SK-N-SH (cell line): ENCODE data around the gene UPB1. TPM values are rescaled to one million over a fixed set of nuclear protein-coding genes. Genes with fewer than 3 reads are reported as not detected.

Experiments
- CTCF ChIA-PET: fragments of 300-600, 350-600 bp; formaldehyde crosslinking; extraction: SDS; loops from one replicate; lab custom pipeline; 2021; lab: Yijun Ruan, JAX
- POLR2A ChIA-PET: fragments of 350-600 bp; sonication (Branson Sonifier 250); formaldehyde crosslinking; extraction: SDS; loops from one replicate; lab custom pipeline; 2020; ENCODE audit warnings: antibody characterized with exemption, inconsistent platforms; lab: Yijun Ruan, JAX
- DNase-seq: peaks from one replicate; pipeline ENCODE4 v3.0.0; 2012
- H2AFZ ChIP-seq: fragments of 200-600 bp; sonication (generic); 2 replicates; pipeline ENCODE4 v1.8.1; 2016; ENCODE audit warnings: antibody characterized with exemption, mild to moderate bottlenecking, low read depth
- H3F3A ChIP-seq: fragments of 200-600 bp; sonication (generic); replicated peaks from 2 replicates; pipeline ENCODE3; 2016; ENCODE audit warnings: antibody characterized with exemption, mild to moderate bottlenecking; ENCODE audit not compliant: insufficient read depth
- H3K27ac ChIP-seq, 2 experiments: fragments of 200-500 bp in 1 of 2; fragments of 200-600 bp in 1 of 2; sonication (Bioruptor generic) in 1 of 2; sonication (generic), shearing (Covaris generic) in 1 of 2; 2 replicates each; pipeline versions ENCODE4 v1.5.1 to v1.6.1; 2014 to 2016; ENCODE audit warnings: low read depth in 2 of 2, inconsistent platforms in 1 of 2, low read length in 1 of 2, mild to moderate bottlenecking in 1 of 2, mixed read lengths in 1 of 2
- H3K27me3 ChIP-seq: fragments of 200-600 bp; sonication (generic), shearing (Covaris generic); 2 replicates; pipeline ENCODE4 v1.6.1; 2016; ENCODE audit warnings: mixed run types; ENCODE audit not compliant: insufficient read depth
- H3K36me3 ChIP-seq, 2 experiments: fragments of 200-500 bp in 1 of 2; fragments of 200-600 bp in 1 of 2; sonication (Bioruptor generic) in 1 of 2; sonication (generic) in 1 of 2; replicated peaks in 1 of 2; 2 replicates each; pipeline versions ENCODE3 to v1.5.1; 2014 to 2016; ENCODE audit warnings: low read length in 1 of 2, mild to moderate bottlenecking in 1 of 2; ENCODE audit not compliant: insufficient read depth in 2 of 2, control insufficient read depth in 1 of 2
- H3K4me1 ChIP-seq, 2 experiments: fragments of 200-500 bp in 1 of 2; fragments of 200-600 bp in 1 of 2; sonication (Bioruptor generic) in 1 of 2; sonication (generic), shearing (Covaris generic) in 1 of 2; 2 replicates each; pipeline versions ENCODE4 v1.5.1 to v1.6.1; 2014 to 2016; ENCODE audit warnings: low read depth in 1 of 2, low read length in 1 of 2, mixed run types in 1 of 2; ENCODE audit not compliant: insufficient read depth in 2 of 2, control insufficient read depth in 1 of 2
- H3K4me2 ChIP-seq: fragments of 200-600 bp; sonication (generic), shearing (Covaris generic); 2 replicates; pipeline ENCODE4 v1.6.1; 2017; ENCODE audit warnings: mixed run types
- H3K4me3 ChIP-seq, 2 experiments: fragments of 200-500 bp in 1 of 2; fragments of 200-600 bp in 1 of 2; sonication (Bioruptor generic) in 1 of 2; sonication (generic), shearing (Covaris generic) in 1 of 2; 2 replicates each; pipeline versions ENCODE4 v1.5.1 to v1.8.1; 2014 to 2016; ENCODE audit warnings: low read depth in 2 of 2, inconsistent platforms in 1 of 2, low read length in 1 of 2, mild to moderate bottlenecking in 1 of 2, mixed read lengths in 1 of 2, moderate library complexity in 1 of 2
- H3K79me2 ChIP-seq: fragments of 200-600 bp; sonication (generic); 2 replicates; pipeline ENCODE4 v1.8.1; 2017; ENCODE audit warnings: mild to moderate bottlenecking; ENCODE audit not compliant: insufficient read depth
- H3K9ac ChIP-seq: fragments of 200-600 bp; sonication (generic); 2 replicates; pipeline ENCODE4 v1.6.1; 2017; ENCODE audit warnings: mixed run types
- H3K9me2 ChIP-seq: fragments of 200-600 bp; sonication (generic); 2 replicates; pipeline ENCODE4 v1.6.1; 2017; ENCODE audit warnings: mixed run types
- H3K9me3 ChIP-seq: fragments of 200-600 bp; sonication (generic); 2 replicates; pipeline ENCODE4 v1.6.1; 2017; ENCODE audit warnings: mixed run types, mild to moderate bottlenecking, moderate library complexity
- H4K20me1 ChIP-seq: fragments of 200-600 bp; sonication (generic); 2 replicates; pipeline ENCODE4 v1.6.1; 2017; ENCODE audit warnings: mild to moderate bottlenecking, mixed run types; ENCODE audit not compliant: insufficient read depth
- ELF1 ChIP-seq: IDR thresholded peaks from 2 replicates; pipeline ENCODE4 v1.4.0; 2012
- EZH2phosphoT487 ChIP-seq: fragments of 200-600 bp; sonication (generic); IDR thresholded peaks from 2 replicates; pipeline ENCODE4 v1.6.1; 2017; ENCODE audit warnings: low read depth, mixed run types, mild to moderate bottlenecking, antibody characterized with exemption, moderate library complexity, borderline replicate concordance
- FOSL2 ChIP-seq: IDR thresholded peaks from 2 replicates; pipeline ENCODE4 v1.4.0; 2012; ENCODE audit warnings: low read depth, mild to moderate bottlenecking, moderate library complexity, borderline replicate concordance
- FOXJ3 ChIP-seq: sonication (generic); formaldehyde crosslinking; IDR thresholded peaks from 2 replicates; pipeline ENCODE4 v1.5.1; 2020; ENCODE audit warnings: mild to moderate bottlenecking, missing genetic modification reagents
- FOXM1 ChIP-seq: IDR thresholded peaks from 2 replicates; pipeline ENCODE4 v1.4.0; 2012; ENCODE audit warnings: low read depth, mild to moderate bottlenecking
- IRF3 ChIP-seq: fragments of 150-350 bp; IDR thresholded peaks from 2 replicates; pipeline ENCODE4 v1.6.1; 2016; ENCODE audit warnings: mild to moderate bottlenecking, low read depth, low read length
- JUND ChIP-seq: IDR thresholded peaks from 2 replicates; pipeline ENCODE4 v1.4.0; 2012
- NFIC ChIP-seq: IDR thresholded peaks from 2 replicates; pipeline ENCODE4 v1.4.0; 2012; ENCODE audit warnings: borderline replicate concordance
- PBX3 ChIP-seq: IDR thresholded peaks from 2 replicates; pipeline ENCODE4; 2012
- RFX5 ChIP-seq: IDR thresholded peaks from 2 replicates; pipeline ENCODE4 v1.6.1; 2012; ENCODE audit warnings: mild to moderate bottlenecking, improper control_type of control experiment, low read length
- TEAD4 ChIP-seq: IDR thresholded peaks from 2 replicates; pipeline ENCODE4 v1.4.0; 2012; ENCODE audit warnings: mild to moderate bottlenecking, borderline replicate concordance; ENCODE audit not compliant: insufficient read depth
- USF2 ChIP-seq: fragments of 150-350 bp; IDR thresholded peaks from 2 replicates; pipeline ENCODE4 v1.6.1; 2017; ENCODE audit warnings: antibody characterized with exemption, low read length, low read depth, borderline replicate concordance
- YY1 ChIP-seq: IDR thresholded peaks from 2 replicates; pipeline ENCODE4 v1.4.0; 2012; ENCODE audit warnings: low read depth, mild to moderate bottlenecking
- WGBS: methylation state at CpG from one replicate; pipeline ENCODE4 v1.1.6; 2017; ENCODE audit warnings: low lambda C conversion rate; 5-methylcytosine and 5-hydroxymethylcytosine counted together
- polyA plus RNA-seq, 3 experiments: library from polyadenylated mRNA; depleted of rRNA; stranded (reverse); fragments of >200 nt; gene quantifications; 2 replicates each; pipeline ENCODE4 v1.2.3, GENCODE V29; 2012

The UPB1 gene
- polyA plus RNA-seq, 1 of the 3 experiments (the other 2 are of a cell fraction): 0.30 TPM

GRCh38 chr22:24495365-24495675, 188 bp downstream of the UPB1 start:
- Histone ChIP-seq H3K27me3 (no peaks in the 10 kb centered on the region), H3K36me3 (no peaks in the 10 kb centered on the region), H3K4me2 (no peak overlapping the region), H3K79me2 (no peaks in the 10 kb centered on the region), H3K4me3 (no peak overlapping the region), H4K20me1 (no peaks in the 10 kb centered on the region), H3K4me1 (peaks cover 0 to 21% of the 10 kb centered on the region in 2 experiments; a peak in 1 of 4 replicates), H3K9ac (no peak overlapping the region), H3F3A (no peaks in the 10 kb centered on the region), H3K9me3 (no peaks in the 10 kb centered on the region), H2AFZ (no peak overlapping the region), H3K27ac (no peak overlapping the region), H3K9me2 (no peaks in the 10 kb centered on the region)
- DNase-seq: no peak
- no peak for TF ChIP-seq JUND
- TF ChIP-seq TEAD4: no peak
- no peak for TF ChIP-seq EZH2phosphoT487
- 94% methylated on average over 17 of the region's 17 CpGs for WGBS
- ChIA-PET CTCF (interaction anchor here (0.8 to 1.8 kb wide), 3 partner anchors 9 to 28 kb away, joined by 3 to 9 read pairs (median 3); no protein-coding TSS in a partner anchor), POLR2A (no interaction called here)

- Histone ChIP-seq H2AFZ (no peak overlapping the region), H4K20me1 (no peaks in the 10 kb centered on the region), H3K36me3 (no peaks in the 10 kb centered on the region), H3K79me2 (no peaks in the 10 kb centered on the region), H3K4me2 (no peak overlapping the region), H3K9me2 (no peaks in the 10 kb centered on the region), H3K4me3 (no peak overlapping the region), H3F3A (no peaks in the 10 kb centered on the region), H3K27me3 (no peaks in the 10 kb centered on the region), H3K4me1 (peaks cover 0 to 23% of the 10 kb centered on the region in 2 experiments; a peak in 1 of 4 replicates), H3K9ac (no peak overlapping the region), H3K27ac (no peak overlapping the region), H3K9me3 (no peaks in the 10 kb centered on the region)
- 73% methylated on average over 5 of the region's 5 CpGs for WGBS
- ChIA-PET POLR2A (no interaction called here), CTCF (interaction anchor here (0.9 to 1.8 kb wide), 4 partner anchors 20 to 173 kb away, joined by 3 to 9 read pairs (median 4); no protein-coding TSS in a partner anchor)
- no peak for DNase-seq
- TF ChIP-seq ELF1: no peak
- no peak for TF ChIP-seq RFX5
- TF ChIP-seq FOXM1: no peak
- TF ChIP-seq, all 33 proteins: peak for 0
Observed at GRCh38 chr22:24496234-24496633, 1.1 kb downstream of the UPB1 start.

- Histone ChIP-seq H2AFZ (no peak overlapping the region), H3K79me2 (no peaks in the 10 kb centered on the region), H3K36me3 (no peaks in the 10 kb centered on the region), H3F3A (no peaks in the 10 kb centered on the region), H3K9me2 (no peaks in the 10 kb centered on the region), H4K20me1 (no peaks in the 10 kb centered on the region), H3K4me2 (no peak overlapping the region), H3K4me1 (peaks cover 0 to 27% of the 10 kb centered on the region in 2 experiments; a peak in 1 of 4 replicates), H3K27ac (0 out of 4 replicates have a peak overlapping the region, but pooled peaks of 1 of the 2 experiments have one; percentile 3), H3K9ac (no peak overlapping the region), H3K4me3 (no peak overlapping the region), H3K27me3 (no peaks in the 10 kb centered on the region), H3K9me3 (no peaks in the 10 kb centered on the region)
- no peak for TF ChIP-seq YY1
- TF ChIP-seq EZH2phosphoT487: no peak
- no peak for TF ChIP-seq IRF3
- no peak for TF ChIP-seq NFIC
- TF ChIP-seq PBX3: no peak
- TF ChIP-seq FOXM1: no peak
- TF ChIP-seq FOXJ3: no peak
- TF ChIP-seq USF2: no peak
- TF ChIP-seq FOSL2: no peak
- WGBS: 82% methylated on average over 2 of the region's 2 CpGs
- CTCF ChIA-PET: interaction anchor here (0.9 to 1.8 kb wide), 4 partner anchors 13 to 174 kb away, joined by 3 to 9 read pairs (median 4); no protein-coding TSS in a partner anchor
- POLR2A ChIA-PET: no interaction called here
- peak; percentile 54 for DNase-seq
Observed at GRCh38 chr22:24496661-24497060, 1.5 kb downstream of the UPB1 start.
